HFF-Myc (cell line): Measurements from ENCODE around the gene DEK.
"Not testable (repeated sequence)": the region's sequence is repeated elsewhere in the genome, so short reads cannot be mapped to it uniquely, and the experiment has no call there.

Experiments
- DNase-seq: peaks from one replicate; pipeline ENCODE4 v3.0.0-alpha.2; 2011; ENCODE audit warnings: low read depth; ENCODE audit errors: extremely low read depth
- H3K4me3 ChIP-seq: replicated peaks from 2 replicates; pipeline ENCODE4 v1.5.1; 2011; ENCODE audit warnings: low read depth, mild to moderate bottlenecking, control low read depth, low read length
- TF ChIP-seq, protein P1 (sequence below): IDR thresholded peaks from 2 replicates; pipeline ENCODE4 v1.5.1; 2012; ENCODE audit warnings: mild to moderate bottlenecking, low read depth, low read length, control low read depth; ENCODE audit errors: missing control alignments

Gene DEK

DNA sequence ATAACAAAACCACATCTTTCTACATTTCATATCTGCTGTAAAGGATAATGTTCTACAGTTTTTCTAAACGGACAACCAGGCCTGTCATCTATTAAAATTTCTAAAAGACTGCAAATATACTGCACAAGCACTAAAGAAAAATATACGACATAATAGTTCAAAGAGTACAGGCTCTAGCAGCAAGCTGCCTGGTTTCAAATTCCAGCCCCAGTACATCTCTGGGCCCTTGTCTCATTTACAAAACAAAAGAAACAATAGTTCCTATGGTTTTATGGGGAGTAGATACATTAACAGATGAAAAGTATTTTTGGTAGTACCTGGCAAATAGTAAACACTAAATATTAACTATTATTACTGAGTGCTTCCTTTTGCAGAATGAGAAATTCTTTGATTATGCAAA, 24.1 kb downstream of the DEK start:
- TF ChIP-seq, protein P1, sequence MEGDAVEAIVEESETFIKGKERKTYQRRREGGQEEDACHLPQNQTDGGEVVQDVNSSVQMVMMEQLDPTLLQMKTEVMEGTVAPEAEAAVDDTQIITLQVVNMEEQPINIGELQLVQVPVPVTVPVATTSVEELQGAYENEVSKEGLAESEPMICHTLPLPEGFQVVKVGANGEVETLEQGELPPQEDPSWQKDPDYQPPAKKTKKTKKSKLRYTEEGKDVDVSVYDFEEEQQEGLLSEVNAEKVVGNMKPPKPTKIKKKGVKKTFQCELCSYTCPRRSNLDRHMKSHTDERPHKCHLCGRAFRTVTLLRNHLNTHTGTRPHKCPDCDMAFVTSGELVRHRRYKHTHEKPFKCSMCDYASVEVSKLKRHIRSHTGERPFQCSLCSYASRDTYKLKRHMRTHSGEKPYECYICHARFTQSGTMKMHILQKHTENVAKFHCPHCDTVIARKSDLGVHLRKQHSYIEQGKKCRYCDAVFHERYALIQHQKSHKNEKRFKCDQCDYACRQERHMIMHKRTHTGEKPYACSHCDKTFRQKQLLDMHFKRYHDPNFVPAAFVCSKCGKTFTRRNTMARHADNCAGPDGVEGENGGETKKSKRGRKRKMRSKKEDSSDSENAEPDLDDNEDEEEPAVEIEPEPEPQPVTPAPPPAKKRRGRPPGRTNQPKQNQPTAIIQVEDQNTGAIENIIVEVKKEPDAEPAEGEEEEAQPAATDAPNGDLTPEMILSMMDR: no peak
- DNase-seq: no peak
- H3K4me3 ChIP-seq: no peak overlapping the region

DNA sequence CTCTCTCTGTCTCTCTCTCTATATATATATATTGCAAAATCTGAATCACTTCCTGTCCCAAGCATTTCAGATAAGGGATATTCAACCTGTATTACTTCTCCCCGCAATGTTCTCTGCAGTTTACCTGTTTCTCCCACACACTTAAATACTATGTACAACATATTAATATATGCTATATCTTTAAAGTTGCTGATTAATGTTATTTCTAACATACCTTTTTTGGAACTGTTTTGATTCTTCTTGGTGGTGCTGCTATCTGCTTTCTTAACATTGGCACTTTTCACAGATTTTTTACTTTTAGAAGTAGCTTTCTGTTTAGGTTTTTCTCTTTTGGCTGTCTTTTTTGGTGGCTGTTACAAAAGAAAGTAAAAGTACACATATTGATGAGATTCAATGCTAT, 27.2 kb downstream of the DEK start:
- TF ChIP-seq, protein P1: no peak
- no peak overlapping the region for H3K4me3 ChIP-seq
- no peak for DNase-seq

DNA sequence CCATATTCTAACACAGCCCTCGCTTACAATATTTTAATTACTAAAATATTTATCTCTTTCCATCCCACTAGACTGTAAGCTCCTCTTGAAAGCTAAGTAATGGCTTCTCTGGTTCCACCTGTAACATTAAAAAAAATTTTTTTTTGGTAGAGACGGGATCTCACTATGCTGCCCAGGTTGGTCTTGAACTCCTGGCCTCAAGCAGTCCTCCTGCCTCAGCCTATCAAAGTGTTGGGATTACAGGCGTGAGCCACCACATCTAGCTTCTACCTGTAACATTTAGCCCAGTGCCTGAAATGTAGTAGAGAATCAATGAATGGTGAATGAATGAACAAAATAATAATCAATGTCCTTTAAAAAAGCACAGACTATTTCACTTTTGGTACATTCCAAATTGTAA, 28.8 kb downstream of the DEK start:
- TF ChIP-seq, protein P1: no peak
- DNase-seq: no peak

DNA sequence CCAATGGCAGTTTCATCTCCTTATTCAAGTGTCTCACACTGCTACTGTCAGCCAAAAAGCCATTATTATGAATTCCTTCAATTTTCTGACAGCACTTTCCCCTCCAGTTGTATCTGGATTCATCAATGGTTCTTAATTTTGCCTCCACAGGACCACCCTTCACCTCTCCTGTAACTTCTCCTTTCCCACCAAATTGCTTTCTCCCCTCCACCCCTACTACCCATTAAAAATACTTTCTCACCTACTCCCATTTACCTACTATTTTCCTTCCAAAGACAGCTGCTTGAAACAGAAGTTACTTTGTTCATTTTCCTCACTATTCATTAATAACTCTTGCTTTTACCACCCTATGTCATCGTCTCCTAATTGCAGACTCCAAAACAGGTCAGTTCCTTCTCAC, 29.8 kb downstream of the DEK start:
- no peak for DNase-seq
- TF ChIP-seq, protein P1: no peak
- no peak overlapping the region for H3K4me3 ChIP-seq

More for the DNA sequence above, 28.8 kb downstream of the DEK start:
- no peak overlapping the region for H3K4me3 ChIP-seq

DNA sequence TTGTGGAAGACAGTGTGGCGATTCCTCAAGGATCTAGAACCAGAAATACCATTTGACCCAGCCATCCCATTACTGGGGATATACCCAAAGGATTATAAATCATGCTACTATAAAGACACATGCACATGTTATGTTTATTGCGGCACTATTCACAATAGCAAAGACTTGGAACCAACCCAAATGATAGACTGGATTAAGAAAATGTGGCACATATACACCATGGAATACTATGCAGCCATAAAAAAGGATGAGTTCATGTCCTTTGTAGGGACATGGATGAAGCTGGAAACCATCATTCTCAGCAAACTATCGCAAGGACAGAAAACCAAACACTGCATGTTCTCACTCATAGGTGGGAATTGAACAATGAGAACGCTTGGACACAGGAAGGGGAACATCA, 30.6 kb downstream of the DEK start:
- DNase-seq: not testable (repeated sequence)

DNA sequence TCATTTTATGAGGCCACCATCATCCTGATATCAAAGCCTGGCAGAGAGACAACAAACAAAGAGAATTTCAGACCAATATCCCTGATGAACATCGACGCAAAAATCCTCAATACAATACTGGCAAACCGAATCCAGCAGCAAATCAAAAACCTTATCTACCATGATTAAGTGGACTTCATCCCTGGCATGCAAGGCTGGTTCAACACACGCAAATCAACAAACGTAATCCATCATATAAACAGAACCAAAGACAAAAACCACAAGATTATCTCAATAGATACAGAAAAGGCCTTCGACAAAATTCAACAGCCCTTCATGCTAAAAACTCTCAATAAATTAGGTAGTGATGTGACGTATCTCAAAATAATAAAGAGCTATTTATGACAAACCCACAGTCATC, 32.5 kb downstream of the DEK start:
- not testable (repeated sequence) for H3K4me3 ChIP-seq, DNase-seq

More for the DNA sequence above, 30.6 kb downstream of the DEK start:
- H3K4me3 ChIP-seq: not testable (repeated sequence)

DNA sequence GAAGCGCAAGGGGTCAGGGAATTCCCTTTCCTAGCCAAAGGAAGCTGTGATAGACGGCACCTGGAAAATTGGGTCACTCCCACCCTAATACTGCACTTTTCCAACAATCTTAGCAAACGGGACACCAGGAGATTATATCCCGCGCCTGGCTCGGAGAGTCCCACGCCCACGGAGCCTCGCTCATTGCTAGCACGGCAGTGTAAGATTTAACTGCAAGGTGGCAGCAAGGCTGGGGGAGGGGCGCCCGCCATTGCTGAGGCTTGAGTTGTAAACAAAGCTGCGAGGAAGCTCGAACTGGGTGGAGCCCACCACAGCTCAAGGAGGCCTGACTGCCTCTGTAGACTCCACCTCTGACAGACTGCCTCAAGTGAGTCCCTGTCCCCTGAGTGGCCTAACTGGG, 35.7 kb downstream of the DEK start:
- not testable (repeated sequence) for H3K4me3 ChIP-seq

DNA sequence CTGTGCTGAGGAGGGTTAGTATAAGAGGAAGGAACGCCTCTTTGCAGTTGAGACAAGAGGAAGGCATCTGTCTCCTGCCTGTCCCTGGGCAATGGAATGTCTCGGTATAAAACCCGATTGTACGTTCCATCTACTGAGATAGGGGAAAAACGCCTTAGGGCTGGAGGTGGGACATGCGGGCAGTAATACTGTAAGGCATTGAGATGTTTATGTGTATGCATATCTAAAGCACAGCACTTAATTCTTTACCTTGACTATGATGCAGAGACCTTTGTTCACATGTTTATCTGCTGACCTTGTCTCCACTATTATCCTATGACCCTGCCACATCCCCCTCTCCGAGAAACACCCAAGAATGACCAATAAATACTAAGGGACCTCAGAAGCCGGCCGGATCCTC, 37.2 kb downstream of the DEK start:
- not testable (repeated sequence) for H3K4me3 ChIP-seq, DNase-seq

More for the DNA sequence above, 35.7 kb downstream of the DEK start:
- not testable (repeated sequence) for DNase-seq

DNA sequence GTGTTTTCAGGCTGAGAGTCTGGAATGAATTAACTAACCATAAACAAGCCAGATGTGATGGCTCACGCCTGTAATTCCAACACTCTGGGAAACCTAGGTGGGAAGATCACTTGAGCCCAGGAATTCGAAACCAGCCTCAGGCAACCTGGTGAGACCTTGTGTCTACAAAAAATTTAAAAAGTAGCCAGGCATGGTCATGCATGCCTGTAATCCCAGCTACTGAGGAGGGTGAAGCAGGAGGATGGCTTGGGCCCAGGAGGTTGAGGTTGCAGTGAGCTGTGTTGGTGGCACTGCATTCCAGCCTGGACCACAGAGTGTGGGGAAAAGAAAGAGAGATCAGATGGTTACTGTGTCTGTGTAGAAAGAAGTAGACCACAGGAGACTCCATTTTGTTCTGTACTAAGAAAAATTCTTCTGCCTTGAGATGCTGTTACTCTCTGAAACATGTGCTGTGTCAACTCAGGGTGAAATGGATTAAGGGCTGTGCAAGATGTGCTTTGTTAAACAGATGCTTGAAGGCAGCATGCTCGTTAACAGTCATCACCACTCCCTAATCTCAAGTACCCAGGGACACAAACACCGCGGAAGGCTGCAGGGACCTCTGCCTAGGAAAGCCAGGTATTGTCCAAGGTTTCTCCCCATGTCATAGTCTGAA, 37.8 kb downstream of the DEK start:
- H3K4me3 ChIP-seq: not testable (repeated sequence)
- peak; percentile 66 for DNase-seq

DNA sequence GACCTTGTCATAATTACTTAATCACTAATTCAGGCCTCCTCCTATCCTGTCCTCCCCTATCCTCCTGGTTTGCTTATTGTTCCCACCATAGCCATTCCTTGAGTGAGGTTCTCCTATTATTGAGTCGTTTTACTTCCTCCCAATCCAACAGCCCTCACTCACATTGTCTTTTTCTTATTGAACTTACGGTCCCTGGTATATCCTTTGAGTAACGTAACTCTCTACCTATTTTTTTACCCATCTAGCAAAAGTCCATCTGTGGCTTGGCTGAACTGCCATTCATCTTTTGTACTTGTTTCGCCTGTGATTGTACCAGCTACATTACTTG, 43.1 kb downstream of the DEK start:
- no peak overlapping the region for H3K4me3 ChIP-seq
- TF ChIP-seq, protein P1: no peak
- no peak for DNase-seq
